ENCODE measurements around the gene NPTXR. TPM values are rescaled to one million over a fixed set of nuclear protein-coding genes. Genes with fewer than 3 reads are reported as not detected.

The NPTXR gene
- total RNA-seq, 1 experiment from 2014 or later: 10.4 TPM

DNA sequence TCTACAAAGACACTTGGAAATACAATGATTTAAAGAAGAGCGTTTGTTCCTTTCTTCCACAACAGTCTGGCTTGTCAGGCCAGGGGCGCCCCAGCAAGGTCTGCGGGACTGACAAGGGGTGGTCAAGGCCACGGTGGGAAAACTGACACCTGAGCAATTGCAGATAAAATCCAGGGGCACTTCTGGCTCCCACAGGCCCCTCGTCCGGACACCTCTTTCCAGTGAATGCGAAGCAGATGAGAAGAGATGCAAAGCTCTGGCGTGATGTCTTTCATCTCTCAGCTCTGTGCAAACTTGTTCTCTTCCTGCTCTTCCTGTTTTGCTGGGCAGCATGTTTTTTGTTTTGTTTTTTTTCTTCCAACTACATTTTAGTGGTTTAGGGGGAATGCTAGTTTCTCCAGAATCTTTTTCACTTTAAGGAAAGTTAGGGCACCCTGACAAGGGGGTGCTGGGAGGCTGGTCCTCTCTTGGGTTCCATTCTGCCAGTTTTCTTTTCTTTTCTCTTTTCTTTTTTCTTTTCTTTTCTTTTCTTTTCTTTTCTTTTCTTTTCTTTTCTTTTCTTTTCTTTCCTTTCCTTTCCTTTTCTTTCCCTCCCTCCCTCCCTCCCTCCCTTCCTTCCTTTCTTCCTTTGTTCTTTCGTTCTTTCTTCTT lies 39.3 kb upstream of the NPTXR start:
- ATAC-seq: no peak
- H3K4me3 Mint-ChIP-seq: no peak overlapping the region
- TF ChIP-seq, protein P1, sequence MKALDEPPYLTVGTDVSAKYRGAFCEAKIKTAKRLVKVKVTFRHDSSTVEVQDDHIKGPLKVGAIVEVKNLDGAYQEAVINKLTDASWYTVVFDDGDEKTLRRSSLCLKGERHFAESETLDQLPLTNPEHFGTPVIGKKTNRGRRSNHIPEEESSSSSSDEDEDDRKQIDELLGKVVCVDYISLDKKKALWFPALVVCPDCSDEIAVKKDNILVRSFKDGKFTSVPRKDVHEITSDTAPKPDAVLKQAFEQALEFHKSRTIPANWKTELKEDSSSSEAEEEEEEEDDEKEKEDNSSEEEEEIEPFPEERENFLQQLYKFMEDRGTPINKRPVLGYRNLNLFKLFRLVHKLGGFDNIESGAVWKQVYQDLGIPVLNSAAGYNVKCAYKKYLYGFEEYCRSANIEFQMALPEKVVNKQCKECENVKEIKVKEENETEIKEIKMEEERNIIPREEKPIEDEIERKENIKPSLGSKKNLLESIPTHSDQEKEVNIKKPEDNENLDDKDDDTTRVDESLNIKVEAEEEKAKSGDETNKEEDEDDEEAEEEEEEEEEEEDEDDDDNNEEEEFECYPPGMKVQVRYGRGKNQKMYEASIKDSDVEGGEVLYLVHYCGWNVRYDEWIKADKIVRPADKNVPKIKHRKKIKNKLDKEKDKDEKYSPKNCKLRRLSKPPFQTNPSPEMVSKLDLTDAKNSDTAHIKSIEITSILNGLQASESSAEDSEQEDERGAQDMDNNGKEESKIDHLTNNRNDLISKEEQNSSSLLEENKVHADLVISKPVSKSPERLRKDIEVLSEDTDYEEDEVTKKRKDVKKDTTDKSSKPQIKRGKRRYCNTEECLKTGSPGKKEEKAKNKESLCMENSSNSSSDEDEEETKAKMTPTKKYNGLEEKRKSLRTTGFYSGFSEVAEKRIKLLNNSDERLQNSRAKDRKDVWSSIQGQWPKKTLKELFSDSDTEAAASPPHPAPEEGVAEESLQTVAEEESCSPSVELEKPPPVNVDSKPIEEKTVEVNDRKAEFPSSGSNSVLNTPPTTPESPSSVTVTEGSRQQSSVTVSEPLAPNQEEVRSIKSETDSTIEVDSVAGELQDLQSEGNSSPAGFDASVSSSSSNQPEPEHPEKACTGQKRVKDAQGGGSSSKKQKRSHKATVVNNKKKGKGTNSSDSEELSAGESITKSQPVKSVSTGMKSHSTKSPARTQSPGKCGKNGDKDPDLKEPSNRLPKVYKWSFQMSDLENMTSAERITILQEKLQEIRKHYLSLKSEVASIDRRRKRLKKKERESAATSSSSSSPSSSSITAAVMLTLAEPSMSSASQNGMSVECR (CRISPR knock-in tag; IDR thresholded peaks at IDR 0.05; ENCODE audit: borderline replicate concordance): no peak
- TF ChIP-seq, protein P2, sequence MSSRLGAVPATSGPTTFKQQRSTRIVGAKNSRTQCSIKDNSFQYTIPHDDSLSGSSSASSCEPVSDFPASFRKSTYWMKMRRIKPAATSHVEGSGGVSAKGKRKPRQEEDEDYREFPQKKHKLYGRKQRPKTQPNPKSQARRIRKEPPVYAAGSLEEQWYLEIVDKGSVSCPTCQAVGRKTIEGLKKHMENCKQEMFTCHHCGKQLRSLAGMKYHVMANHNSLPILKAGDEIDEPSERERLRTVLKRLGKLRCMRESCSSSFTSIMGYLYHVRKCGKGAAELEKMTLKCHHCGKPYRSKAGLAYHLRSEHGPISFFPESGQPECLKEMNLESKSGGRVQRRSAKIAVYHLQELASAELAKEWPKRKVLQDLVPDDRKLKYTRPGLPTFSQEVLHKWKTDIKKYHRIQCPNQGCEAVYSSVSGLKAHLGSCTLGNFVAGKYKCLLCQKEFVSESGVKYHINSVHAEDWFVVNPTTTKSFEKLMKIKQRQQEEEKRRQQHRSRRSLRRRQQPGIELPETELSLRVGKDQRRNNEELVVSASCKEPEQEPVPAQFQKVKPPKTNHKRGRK (CRISPR knock-in tag; IDR thresholded peaks at IDR 0.05; ENCODE audit: borderline replicate concordance): 0 out of 2 replicates have a peak, but pooled peaks have one; percentile 54

DNA sequence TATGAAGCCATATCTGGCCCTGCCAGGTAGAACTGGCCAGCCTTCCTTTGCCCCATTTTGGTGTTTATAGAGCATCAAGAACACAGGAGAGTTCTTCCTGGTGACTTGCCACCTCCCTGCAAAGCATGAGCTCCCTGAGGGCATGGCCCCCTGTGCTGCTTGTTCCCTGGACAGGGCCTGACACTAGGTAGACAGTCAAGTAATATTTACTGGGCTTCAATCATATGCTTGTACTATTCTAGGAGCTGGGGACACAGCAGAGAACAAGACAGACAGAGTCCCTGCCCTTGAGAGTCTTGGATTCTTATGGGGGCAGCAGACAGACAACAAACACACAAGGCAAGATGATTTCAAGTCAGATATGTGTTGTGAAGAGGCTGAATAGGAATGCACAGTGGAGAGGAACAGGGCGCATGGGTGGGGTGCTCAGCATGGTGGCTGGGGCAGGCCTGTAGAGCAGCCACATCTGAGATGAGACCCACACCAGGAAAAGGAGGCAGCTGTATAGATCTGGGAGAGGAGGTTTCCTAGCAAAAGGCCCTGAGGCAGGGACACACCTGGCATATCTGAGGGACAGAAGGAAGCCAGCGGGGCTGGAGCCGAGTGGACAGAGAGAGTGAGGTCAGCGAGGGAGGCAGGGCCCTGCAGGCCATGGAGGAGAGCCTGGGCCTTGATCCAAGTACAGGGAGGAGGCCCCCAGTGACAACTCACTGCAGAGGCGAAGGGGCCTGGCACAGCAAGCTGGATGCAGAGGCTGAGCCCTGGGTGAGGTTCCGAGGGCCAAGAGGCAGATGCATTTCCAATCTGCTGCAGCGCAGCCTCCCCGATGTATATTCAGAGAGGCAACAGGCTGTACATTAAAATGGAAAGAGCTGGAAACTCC lies 38.4 kb upstream of the NPTXR start:
- no peaks in the 10 kb centered on the region for H3K9me3 Mint-ChIP-seq
- 0 out of 2 replicates have a peak overlapping the region, but pooled peaks have one; percentile 11 for H3K27ac Mint-ChIP-seq
- peaks cover 11% of the 10 kb centered on the region for H3K27me3 Mint-ChIP-seq (ENCODE audit: low read depth)
- H3K36me3 Mint-ChIP-seq: no peaks in the 10 kb centered on the region; the same call in 1 of the 2 replicates
- CTCF ChIA-PET: interaction anchor here (0.6 to 2.3 kb wide), 2 partner anchors 12 to 423 kb away, joined by 3 to 11 read pairs; no protein-coding TSS in a partner anchor
- ATAC-seq: no peak
- no peak overlapping the region for H3K4me3 Mint-ChIP-seq
- no peak for DNase-seq (ENCODE audit: low spot score)
- POLR2A ChIA-PET: no interaction called here
- H3K4me1 Mint-ChIP-seq: no peaks in the 10 kb centered on the region; the same call in 1 of the 2 replicates
- TF ChIP-seq, protein P1 (CRISPR knock-in tag; IDR thresholded peaks at IDR 0.05; ENCODE audit: borderline replicate concordance): no peak
- TF ChIP-seq ZNF416 (CRISPR knock-in tag; IDR thresholded peaks at IDR 0.05) (no peak), NR2C2 (CRISPR knock-in tag; IDR thresholded peaks at IDR 0.05) (no peak), SOX15 (CRISPR knock-in tag; IDR thresholded peaks at IDR 0.05) (no peak), SMAD4 (CRISPR knock-in tag; IDR thresholded peaks at IDR 0.05) (no peak), TEAD4 (CRISPR knock-in tag; IDR thresholded peaks at IDR 0.05) (no peak)
- TF ChIP-seq, protein P3, sequence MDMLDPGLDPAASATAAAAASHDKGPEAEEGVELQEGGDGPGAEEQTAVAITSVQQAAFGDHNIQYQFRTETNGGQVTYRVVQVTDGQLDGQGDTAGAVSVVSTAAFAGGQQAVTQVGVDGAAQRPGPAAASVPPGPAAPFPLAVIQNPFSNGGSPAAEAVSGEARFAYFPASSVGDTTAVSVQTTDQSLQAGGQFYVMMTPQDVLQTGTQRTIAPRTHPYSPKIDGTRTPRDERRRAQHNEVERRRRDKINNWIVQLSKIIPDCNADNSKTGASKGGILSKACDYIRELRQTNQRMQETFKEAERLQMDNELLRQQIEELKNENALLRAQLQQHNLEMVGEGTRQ (CRISPR knock-in tag; IDR thresholded peaks at IDR 0.05): no peak
- TF ChIP-seq, protein P4, sequence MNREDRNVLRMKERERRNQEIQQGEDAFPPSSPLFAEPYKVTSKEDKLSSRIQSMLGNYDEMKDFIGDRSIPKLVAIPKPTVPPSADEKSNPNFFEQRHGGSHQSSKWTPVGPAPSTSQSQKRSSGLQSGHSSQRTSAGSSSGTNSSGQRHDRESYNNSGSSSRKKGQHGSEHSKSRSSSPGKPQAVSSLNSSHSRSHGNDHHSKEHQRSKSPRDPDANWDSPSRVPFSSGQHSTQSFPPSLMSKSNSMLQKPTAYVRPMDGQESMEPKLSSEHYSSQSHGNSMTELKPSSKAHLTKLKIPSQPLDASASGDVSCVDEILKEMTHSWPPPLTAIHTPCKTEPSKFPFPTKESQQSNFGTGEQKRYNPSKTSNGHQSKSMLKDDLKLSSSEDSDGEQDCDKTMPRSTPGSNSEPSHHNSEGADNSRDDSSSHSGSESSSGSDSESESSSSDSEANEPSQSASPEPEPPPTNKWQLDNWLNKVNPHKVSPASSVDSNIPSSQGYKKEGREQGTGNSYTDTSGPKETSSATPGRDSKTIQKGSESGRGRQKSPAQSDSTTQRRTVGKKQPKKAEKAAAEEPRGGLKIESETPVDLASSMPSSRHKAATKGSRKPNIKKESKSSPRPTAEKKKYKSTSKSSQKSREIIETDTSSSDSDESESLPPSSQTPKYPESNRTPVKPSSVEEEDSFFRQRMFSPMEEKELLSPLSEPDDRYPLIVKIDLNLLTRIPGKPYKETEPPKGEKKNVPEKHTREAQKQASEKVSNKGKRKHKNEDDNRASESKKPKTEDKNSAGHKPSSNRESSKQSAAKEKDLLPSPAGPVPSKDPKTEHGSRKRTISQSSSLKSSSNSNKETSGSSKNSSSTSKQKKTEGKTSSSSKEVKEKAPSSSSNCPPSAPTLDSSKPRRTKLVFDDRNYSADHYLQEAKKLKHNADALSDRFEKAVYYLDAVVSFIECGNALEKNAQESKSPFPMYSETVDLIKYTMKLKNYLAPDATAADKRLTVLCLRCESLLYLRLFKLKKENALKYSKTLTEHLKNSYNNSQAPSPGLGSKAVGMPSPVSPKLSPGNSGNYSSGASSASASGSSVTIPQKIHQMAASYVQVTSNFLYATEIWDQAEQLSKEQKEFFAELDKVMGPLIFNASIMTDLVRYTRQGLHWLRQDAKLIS (CRISPR knock-in tag; IDR thresholded peaks at IDR 0.05; ENCODE audit: borderline replicate concordance): no peak
- TF ChIP-seq, protein P5, sequence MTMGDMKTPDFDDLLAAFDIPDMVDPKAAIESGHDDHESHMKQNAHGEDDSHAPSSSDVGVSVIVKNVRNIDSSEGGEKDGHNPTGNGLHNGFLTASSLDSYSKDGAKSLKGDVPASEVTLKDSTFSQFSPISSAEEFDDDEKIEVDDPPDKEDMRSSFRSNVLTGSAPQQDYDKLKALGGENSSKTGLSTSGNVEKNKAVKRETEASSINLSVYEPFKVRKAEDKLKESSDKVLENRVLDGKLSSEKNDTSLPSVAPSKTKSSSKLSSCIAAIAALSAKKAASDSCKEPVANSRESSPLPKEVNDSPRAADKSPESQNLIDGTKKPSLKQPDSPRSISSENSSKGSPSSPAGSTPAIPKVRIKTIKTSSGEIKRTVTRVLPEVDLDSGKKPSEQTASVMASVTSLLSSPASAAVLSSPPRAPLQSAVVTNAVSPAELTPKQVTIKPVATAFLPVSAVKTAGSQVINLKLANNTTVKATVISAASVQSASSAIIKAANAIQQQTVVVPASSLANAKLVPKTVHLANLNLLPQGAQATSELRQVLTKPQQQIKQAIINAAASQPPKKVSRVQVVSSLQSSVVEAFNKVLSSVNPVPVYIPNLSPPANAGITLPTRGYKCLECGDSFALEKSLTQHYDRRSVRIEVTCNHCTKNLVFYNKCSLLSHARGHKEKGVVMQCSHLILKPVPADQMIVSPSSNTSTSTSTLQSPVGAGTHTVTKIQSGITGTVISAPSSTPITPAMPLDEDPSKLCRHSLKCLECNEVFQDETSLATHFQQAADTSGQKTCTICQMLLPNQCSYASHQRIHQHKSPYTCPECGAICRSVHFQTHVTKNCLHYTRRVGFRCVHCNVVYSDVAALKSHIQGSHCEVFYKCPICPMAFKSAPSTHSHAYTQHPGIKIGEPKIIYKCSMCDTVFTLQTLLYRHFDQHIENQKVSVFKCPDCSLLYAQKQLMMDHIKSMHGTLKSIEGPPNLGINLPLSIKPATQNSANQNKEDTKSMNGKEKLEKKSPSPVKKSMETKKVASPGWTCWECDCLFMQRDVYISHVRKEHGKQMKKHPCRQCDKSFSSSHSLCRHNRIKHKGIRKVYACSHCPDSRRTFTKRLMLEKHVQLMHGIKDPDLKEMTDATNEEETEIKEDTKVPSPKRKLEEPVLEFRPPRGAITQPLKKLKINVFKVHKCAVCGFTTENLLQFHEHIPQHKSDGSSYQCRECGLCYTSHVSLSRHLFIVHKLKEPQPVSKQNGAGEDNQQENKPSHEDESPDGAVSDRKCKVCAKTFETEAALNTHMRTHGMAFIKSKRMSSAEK (CRISPR knock-in tag; IDR thresholded peaks at IDR 0.05; ENCODE audit: borderline replicate concordance): no peak

More for the DNA sequence above, 39.3 kb upstream of the NPTXR start:
- no peak for DNase-seq (ENCODE audit: low spot score)
- Mint-ChIP-seq H3K36me3 (no peaks in the 10 kb centered on the region), H3K27me3 (ENCODE audit: low read depth) (peaks cover 11% of the 10 kb centered on the region), H3K27ac (no peak overlapping the region), H3K9me3 (peaks cover 9% of the 10 kb centered on the region), H3K4me1 (no peaks in the 10 kb centered on the region; the same call in 1 of the 2 replicates)
- POLR2A ChIA-PET: no interaction called here
- CTCF ChIA-PET: interaction anchor here (0.6 to 2.3 kb wide), 2 partner anchors 13 to 422 kb away, joined by 3 to 11 read pairs; no protein-coding TSS in a partner anchor

Measured in WTC11 (cell line).